ENCODE results near the gene VPS8. TPM values are rescaled to one million over a fixed set of nuclear protein-coding genes. Genes with fewer than 3 reads are reported as not detected.

VPS8 gene
- total RNA-seq, 2 donors from 2014 or later = 49.7 to 70.0 TPM

- H3K36me3 ChIP-seq (ENCODE audit: control insufficient read depth, insufficient read depth, low read length) = peaks cover 36% of the 10 kb centered on the region
- no peak for DNase-seq
- H3K9ac ChIP-seq (ENCODE audit: extremely low read depth, low read length, poor library complexity, severe bottlenecking) = no peak overlapping the region
- no peak for TF ChIP-seq CTCF (conservative IDR thresholded peaks at IDR 0.05)
- no peak overlapping the region for H3K27ac Mint-ChIP-seq
- 90% methylated on average over 2 of the region's 2 CpGs; no CpG with 5 or more reads in 1 of the 2 experiments for WGBS, 2 experiments (ENCODE audit: insufficient coverage in 1 of 2, insufficient read length in 1 of 2)
- H3K4me3 Mint-ChIP-seq = no peak overlapping the region
- peaks cover 17% of the 10 kb centered on the region for H3K36me3 Mint-ChIP-seq (ENCODE audit: low read depth)
- no peaks in the 10 kb centered on the region for H3K27me3 Mint-ChIP-seq (ENCODE audit: insufficient read depth)
- no peaks in the 10 kb centered on the region for H3K4me1 ChIP-seq (ENCODE audit: control insufficient read depth, insufficient read depth, low read length)
- peaks cover 9% of the 10 kb centered on the region for H3K4me1 Mint-ChIP-seq
- H3K9me3 ChIP-seq (ENCODE audit: control insufficient read depth, low read length) = no peaks in the 10 kb centered on the region
- no peaks in the 10 kb centered on the region for H3K9me3 Mint-ChIP-seq
- no peak overlapping the region for H3K4me3 ChIP-seq (ENCODE audit: low read length)
- no peak overlapping the region for H3K27ac ChIP-seq (ENCODE audit: low read depth, low read length)
- H3K27me3 ChIP-seq (ENCODE audit: control insufficient read depth, insufficient read depth, low read length, poor library complexity, severe bottlenecking) = no peaks in the 10 kb centered on the region
These were observed 129.4 kb downstream of the VPS8 start for GRCh38 chr3:184941408-184941807.

- no peaks in the 10 kb centered on the region for H3K9me3 ChIP-seq (ENCODE audit: control insufficient read depth, low read length)
- peaks cover 31% of the 10 kb centered on the region for H3K36me3 ChIP-seq (ENCODE audit: control insufficient read depth, insufficient read depth, low read length)
- Mint-ChIP-seq H3K27me3 (ENCODE audit: insufficient read depth) (no peaks in the 10 kb centered on the region), H3K27ac (no peak overlapping the region), H3K36me3 (ENCODE audit: low read depth) (peaks cover 11% of the 10 kb centered on the region), H3K4me1 (peaks cover 6% of the 10 kb centered on the region), H3K9me3 (no peaks in the 10 kb centered on the region), H3K4me3 (no peak overlapping the region)
- no peaks in the 10 kb centered on the region for H3K4me1 ChIP-seq (ENCODE audit: control insufficient read depth, insufficient read depth, low read length)
- WGBS, 2 experiments (ENCODE audit: insufficient coverage in 1 of 2, insufficient read length in 1 of 2) = 97% methylated on average over 2 of the region's 3 CpGs; no CpG with 5 or more reads in 1 of the 2 experiments
- H3K9ac ChIP-seq (ENCODE audit: extremely low read depth, low read length, poor library complexity, severe bottlenecking) = no peak overlapping the region
- DNase-seq = no peak
- no peak overlapping the region for H3K4me3 ChIP-seq (ENCODE audit: low read length)
- no peaks in the 10 kb centered on the region for H3K27me3 ChIP-seq (ENCODE audit: control insufficient read depth, insufficient read depth, low read length, poor library complexity, severe bottlenecking)
- no peak overlapping the region for H3K27ac ChIP-seq (ENCODE audit: low read depth, low read length)
- no peak for TF ChIP-seq CTCF (conservative IDR thresholded peaks at IDR 0.05)
These were observed 130.8 kb downstream of the VPS8 start for GRCh38 chr3:184942735-184943134.

GRCh38 chr3:184944241-184944640 lies 132.3 kb downstream of the VPS8 start:
- Histone ChIP-seq H3K27ac (ENCODE audit: low read depth, low read length) (no peak overlapping the region), H3K27me3 (ENCODE audit: control insufficient read depth, insufficient read depth, low read length, poor library complexity, severe bottlenecking) (no peaks in the 10 kb centered on the region), H3K9ac (ENCODE audit: extremely low read depth, low read length, poor library complexity, severe bottlenecking) (no peak overlapping the region), H3K36me3 (ENCODE audit: control insufficient read depth, insufficient read depth, low read length) (peaks cover 31% of the 10 kb centered on the region), H3K4me3 (ENCODE audit: low read length) (no peak overlapping the region), H3K4me1 (ENCODE audit: control insufficient read depth, insufficient read depth, low read length) (no peaks in the 10 kb centered on the region), H3K9me3 (ENCODE audit: control insufficient read depth, low read length) (no peaks in the 10 kb centered on the region)
- H3K36me3 Mint-ChIP-seq (ENCODE audit: low read depth) = peaks cover 11% of the 10 kb centered on the region
- WGBS, 2 experiments (ENCODE audit: insufficient coverage in 1 of 2, insufficient read length in 1 of 2) = 90 to 93% methylated on average over 3 of the region's 3 CpGs
- H3K9me3 Mint-ChIP-seq = no peaks in the 10 kb centered on the region
- no peak for TF ChIP-seq CTCF (conservative IDR thresholded peaks at IDR 0.05)
- no peak overlapping the region for H3K27ac Mint-ChIP-seq
- H3K27me3 Mint-ChIP-seq (ENCODE audit: insufficient read depth) = no peaks in the 10 kb centered on the region
- H3K4me1 Mint-ChIP-seq = peaks cover 2% of the 10 kb centered on the region
- no peak for DNase-seq
- H3K4me3 Mint-ChIP-seq = no peak overlapping the region
